HG02973 (cell line): ENCODE data around the gene CCNB2.
A peak's percentile ranks its signal among the peaks of the same experiment; 100 is the strongest.
"Not testable (repeated sequence)": the region's sequence is repeated elsewhere in the genome, so short reads cannot be mapped to it uniquely, and the experiment has no call there.

ENCODE experiments used
- ATAC-seq: cut with Tn5 transposase; IDR thresholded peaks from one replicate; pipeline ENCODE4 v1.9.1; 2021; ENCODE audit warnings: moderate library complexity; ENCODE audit not compliant: unreplicated experiment

Gene CCNB2

GRCh38 chr15:59104912-59105732 lies at the start of gene CCNB2:
Gene CCNB2 (plus strand): TSS chr15:59105146. CDS start chr15:59105269, 123 bp downstream.
- peak; percentile 97 for ATAC-seq

- no peak for ATAC-seq
These were observed 45.8 kb upstream of the CCNB2 start for GRCh38 chr15:59059076-59059597.

DNA sequence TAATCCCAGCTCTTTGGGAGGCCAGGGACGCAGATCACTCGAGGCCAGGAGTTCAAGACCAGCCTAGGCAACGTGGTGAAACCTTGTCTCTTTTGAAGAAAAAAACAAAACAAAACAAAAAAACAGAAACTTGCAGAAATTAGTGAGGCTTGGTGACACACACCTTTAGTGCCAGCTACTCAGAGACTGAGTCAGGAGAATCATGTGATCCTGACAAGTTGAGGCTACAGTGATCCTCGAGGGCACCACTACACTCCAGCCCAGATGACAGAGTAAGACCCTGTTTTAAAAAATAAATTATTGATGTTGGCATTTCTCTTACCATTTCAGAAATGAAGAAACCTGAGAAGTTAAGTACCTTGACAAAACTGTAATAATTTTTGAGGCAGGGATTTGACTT lies 44.6 kb upstream of the CCNB2 start:
- ATAC-seq = no peak

DNA sequence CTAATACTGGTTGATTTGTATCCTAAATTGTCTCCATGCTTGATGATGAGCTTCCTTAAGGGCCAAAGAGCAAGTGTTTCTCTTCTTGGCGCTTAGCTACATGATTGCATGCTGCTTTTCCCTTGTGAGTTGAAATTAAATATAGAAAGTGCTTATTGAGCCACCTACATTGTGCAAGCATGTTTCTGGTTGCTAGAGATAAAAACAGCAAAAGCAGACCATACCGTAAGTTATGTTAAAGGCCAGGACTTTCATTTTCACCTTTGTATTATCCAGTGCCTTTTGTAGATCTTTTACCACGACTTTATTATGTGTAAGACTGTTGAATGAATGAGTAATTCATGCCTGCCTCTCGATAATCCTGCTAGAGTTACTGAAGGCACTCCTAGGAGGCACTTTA lies 41.9 kb upstream of the CCNB2 start:
- no peak for ATAC-seq

- ATAC-seq = no peak
These were observed 35.5 kb upstream of the CCNB2 start for GRCh38 chr15:59069430-59069829.

DNA sequence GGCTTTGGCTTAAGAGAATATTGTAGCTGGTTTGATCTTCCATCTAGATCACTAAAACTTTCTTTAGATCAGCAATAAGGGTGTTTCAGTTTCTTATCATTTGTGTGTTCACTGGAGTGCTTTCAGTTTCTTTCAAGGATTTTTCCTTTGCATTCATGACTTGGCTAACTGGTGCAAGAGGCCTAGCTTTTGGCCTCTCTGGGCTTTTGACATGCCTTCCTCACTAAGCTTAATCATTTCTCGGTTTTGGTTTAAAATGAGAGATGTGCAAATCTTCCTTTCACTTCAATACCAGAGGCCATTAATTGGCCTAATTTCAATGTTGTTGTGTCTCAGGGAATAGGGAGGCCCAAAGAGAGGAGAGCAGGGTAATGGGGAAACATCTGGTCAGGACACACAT lies 30.3 kb upstream of the CCNB2 start:
- no peak for ATAC-seq

- ATAC-seq = no peak
These were observed 17.2 kb upstream of the CCNB2 start for GRCh38 chr15:59087731-59088130.

DNA sequence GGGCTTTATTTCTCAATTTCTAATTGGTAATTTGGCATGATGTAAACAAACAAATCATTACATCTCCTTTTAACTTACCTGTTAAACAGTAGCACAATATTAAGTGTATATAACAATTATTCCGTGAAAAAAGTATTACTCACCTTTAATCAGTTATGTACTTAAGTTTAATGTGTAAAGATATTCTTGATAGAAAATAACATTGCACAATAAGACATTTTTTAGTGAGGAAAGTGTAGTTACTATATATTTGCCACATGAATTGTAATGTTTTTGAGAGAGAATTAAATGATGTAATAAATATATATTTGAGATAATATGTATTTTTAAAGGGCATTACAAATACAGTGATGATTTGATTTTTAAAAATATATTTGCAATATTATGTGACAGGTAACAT lies 10.9 kb upstream of the CCNB2 start:
- ATAC-seq = no peak

- no peak for ATAC-seq
These were observed 8.5 kb upstream of the CCNB2 start for GRCh38 chr15:59096429-59096828.

GRCh38 chr15:59099162-59099685 lies 5.7 kb upstream of the CCNB2 start:
- no peak for ATAC-seq

DNA sequence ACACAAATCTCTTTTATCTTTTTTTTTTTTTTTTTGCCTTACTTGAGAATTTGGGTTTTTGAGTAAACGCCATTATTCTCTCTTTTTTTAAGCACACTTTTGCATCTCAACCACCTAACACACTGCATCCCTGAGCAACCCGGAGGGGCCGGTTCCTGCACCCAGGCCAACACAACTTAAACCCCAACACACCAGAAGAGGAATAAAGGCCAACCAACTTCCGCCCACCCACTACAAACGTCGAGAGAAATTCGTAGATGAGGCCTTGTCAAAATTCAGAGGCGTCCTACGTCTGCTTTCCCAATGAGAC lies 389 bp upstream of the CCNB2 start:
- peak; percentile 28 for ATAC-seq

DNA sequence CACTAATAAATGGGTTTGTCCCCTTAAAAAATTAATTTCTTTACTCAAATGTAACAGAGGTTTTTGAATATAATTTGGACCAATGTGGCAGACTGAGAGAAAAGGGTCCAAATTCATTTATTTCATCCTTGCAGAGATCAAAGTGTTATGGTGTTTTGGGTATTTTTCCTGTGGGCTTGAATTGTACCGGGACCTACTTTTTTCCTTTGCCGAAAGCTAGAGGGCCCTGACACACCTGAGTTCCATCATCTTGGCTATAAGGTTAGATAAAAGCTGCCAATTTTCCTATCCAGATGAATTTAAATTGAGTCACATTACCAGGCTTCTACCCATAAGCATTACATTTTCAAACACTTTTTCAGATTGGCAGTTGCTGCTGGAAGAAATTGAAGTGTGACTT lies 908 bp downstream of the CCNB2 start:
- no peak for ATAC-seq

- no peak for ATAC-seq
These were observed 6.3 kb downstream of the CCNB2 start for GRCh38 chr15:59111251-59111650.

DNA sequence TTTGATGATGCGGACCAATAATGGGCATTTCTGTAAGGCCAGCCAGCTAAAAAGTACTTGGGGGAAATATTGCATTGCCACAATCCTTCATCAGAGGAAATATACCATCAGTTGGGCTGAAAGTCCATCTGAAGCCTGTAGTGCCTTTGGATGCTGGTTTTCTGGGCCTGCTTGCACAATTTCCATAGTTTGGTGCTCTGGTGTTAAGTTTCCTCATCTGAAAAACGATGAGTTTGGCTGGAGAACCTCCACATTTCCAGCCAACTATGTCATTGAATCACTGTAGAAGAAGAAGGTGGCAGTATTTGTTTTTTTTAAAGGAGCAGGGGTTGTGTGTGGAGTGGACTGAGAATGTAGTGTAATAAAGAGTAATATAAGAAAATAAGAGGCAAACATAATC lies 10.1 kb downstream of the CCNB2 start:
- ATAC-seq = no peak

DNA sequence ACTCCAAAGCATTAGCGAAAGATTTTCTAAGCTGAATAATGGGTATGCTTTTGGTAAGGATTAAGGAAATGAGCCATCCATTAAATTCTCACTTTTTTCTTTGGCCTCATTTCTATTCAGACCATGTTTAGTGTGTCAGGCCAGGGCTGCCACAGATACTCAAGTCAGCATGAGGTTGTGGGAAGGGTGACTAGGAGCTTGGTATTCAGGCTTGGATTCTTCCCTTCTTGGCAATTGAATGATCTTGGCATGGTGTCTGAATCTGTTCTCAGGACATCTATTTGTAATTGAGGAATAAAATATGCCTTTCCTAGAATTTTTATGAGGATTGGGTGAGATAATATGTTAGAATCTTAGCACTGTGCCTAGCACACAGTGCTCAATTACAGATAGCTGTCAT lies 11.2 kb downstream of the CCNB2 start:
- no peak for ATAC-seq

GRCh38 chr15:59116771-59117170 lies 11.8 kb downstream of the CCNB2 start:
- no peak for ATAC-seq

- no peak for ATAC-seq
These were observed 14.7 kb downstream of the CCNB2 start for GRCh38 chr15:59119625-59120024.

GRCh38 chr15:59120937-59121336 lies 16.0 kb downstream of the CCNB2 start:
- no peak for ATAC-seq

GRCh38 chr15:59124261-59124660 lies 19.3 kb downstream of the CCNB2 start:
- no peak for ATAC-seq

GRCh38 chr15:59125683-59126082 lies 20.7 kb downstream of the CCNB2 start:
- ATAC-seq = not testable (repeated sequence)

GRCh38 chr15:59127255-59127654 lies 22.3 kb downstream of the CCNB2 start:
- ATAC-seq = not testable (repeated sequence)

DNA sequence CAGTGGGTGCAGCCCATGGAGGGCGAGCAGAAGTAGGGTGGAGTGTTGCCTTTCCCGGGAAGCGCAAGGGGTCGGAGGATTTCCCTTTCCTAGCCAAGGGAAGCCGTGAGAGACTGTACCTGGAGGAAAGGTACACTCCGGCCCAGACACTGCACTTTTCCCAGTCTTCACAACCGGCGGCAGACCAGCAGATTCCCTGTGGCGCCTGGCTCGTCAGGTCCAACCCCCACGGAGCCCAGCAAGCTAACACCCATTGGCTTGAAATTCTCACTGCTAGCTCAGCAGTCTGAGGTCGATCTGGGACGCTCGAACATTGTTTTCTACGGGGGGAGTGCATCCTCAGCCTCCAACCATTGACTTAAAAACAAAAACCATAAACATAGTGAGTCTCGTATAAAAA lies 26.5 kb downstream of the CCNB2 start:
- ATAC-seq = no peak
